ENCODE measurements around the gene SMCO3.
"Not testable (repeated sequence)": the region's sequence is repeated elsewhere in the genome, so short reads cannot be mapped to it uniquely, and the experiment has no call there.

The SMCO3 gene

DNA sequence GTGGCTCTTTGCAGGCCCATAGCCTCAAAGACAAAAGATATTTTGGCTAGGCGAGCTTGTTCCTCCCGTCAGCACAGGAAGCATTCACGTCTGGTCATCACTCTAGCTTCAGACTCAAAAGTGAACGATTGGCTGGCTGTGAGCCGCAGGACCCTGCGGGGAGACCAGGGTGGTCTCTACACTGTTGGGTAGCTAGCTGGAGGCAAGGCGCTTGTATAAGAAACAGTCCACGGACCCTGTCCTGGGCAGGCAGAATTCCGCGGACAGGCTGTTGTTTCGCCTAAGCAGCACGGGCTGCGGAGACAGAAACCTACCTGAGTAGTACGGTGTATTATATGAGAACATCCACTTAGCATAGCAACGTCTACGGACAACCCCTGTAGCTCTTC is 40.3 kb downstream of the SMCO3 start:
- Mint-ChIP-seq H3K27me3 (no peaks in the 10 kb centered on the region), H3K9me3 (no peaks in the 10 kb centered on the region), H3K36me3 (peaks cover 10% of the 10 kb centered on the region), H3K27ac (peak overlapping the region; percentile 89), H3K4me1 (peaks cover 42% of the 10 kb centered on the region), H3K4me3 (peak overlapping the region; percentile 87)
- peak; percentile 2 for ATAC-seq

DNA sequence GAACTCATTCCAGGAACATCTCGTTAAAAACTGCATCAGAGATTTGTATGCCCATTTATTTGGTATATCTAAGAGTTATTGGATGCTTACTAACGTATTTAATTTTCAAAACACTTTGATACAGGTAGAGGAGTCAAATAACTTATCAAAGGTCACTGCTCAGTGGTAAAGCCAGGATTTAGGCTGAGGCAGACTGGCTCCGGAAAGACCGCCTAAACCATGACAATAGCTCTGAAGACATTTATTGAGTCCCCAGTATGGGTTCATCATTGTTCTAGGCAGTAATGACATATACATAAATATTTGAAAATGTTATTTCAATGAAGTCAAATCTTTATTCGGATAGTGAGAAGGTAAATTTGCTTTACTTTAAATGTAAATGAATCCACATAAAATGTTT is 41.0 kb downstream of the SMCO3 start:
- Mint-ChIP-seq H3K4me1 (peaks cover 45% of the 10 kb centered on the region), H3K27ac (no peak overlapping the region), H3K4me3 (no peak overlapping the region), H3K36me3 (peaks cover 13% of the 10 kb centered on the region), H3K9me3 (no peaks in the 10 kb centered on the region), H3K27me3 (no peaks in the 10 kb centered on the region)
- ATAC-seq = no peak

DNA sequence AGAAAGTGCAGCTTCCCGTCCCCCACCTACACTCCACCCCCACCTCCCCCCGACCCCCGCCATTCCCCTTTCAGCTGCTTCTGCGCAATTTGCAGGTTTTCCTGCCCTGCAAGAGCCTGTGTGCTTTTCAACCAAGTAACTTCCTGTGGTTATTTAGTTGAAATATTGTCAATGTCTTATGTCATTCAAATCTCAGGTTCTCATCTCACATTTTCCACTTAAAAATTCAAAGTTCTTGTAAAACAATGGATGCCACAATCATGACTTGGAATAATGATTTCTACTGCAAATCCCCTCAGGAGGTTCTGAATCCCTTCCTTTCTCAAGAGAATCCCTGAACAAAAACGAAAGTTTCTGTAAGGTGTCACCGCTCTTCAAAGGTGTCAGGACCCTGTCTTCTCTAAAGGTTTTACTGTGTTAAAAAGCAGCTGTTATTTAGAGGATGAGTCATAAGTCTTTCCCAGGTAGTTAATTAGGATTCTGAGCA is 42.3 kb downstream of the SMCO3 start:
- Mint-ChIP-seq H3K36me3 (peaks cover 26% of the 10 kb centered on the region), H3K9me3 (no peaks in the 10 kb centered on the region), H3K27ac (peak overlapping the region; percentile 99), H3K4me3 (peak overlapping the region; percentile 65), H3K27me3 (no peaks in the 10 kb centered on the region), H3K4me1 (peaks cover 52% of the 10 kb centered on the region)
- ATAC-seq = no peak

DNA sequence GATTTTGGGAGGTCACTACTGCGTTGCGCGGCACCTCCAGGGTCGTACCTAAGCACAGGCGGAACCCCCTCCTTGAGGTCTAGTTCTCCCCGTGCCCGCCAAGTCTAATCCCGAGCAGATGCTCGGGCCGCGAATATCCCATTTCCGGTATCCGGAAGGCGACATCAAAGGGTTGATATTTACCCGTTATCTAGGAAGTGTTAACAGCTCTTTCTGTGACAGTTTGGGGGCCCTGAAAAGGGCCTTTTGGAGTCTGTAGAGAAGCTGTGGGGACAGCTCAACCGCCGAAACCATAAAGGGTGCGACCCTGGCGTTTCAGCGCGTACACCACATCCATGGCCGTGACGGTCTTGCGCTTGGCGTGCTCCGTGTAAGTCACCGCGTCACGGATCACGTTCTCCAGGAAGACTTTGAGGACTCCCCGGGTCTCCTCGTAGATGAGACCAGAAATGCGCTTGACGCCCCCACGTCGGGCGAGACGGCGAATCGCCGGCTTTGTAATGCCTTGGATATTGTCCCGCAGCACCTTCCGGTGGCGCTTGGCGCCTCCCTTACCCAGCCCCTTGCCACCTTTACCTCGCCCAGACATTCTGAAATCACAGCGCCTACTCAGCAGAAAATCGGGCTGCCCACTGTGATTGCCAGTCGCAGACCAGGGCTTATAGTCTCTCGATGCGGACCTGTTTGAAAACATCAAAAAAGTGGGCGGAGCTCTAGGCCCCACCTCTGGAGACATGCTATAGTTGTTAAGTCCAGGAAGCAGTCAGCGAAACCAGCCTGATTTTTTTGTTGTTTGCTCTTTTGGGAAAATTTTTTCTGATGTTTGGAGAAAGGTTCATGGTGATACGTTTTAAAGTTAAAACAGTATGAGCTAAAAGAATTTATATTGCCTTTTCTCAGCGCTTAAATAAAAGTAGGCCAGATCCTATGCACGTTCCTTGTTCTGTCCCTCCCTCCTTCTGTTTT is 43.2 kb downstream of the SMCO3 start:
- peak; percentile 61 for ATAC-seq
- Mint-ChIP-seq H3K36me3 (peaks cover 35% of the 10 kb centered on the region), H3K27me3 (no peaks in the 10 kb centered on the region), H3K4me3 (peak overlapping the region; percentile 97), H3K27ac (peak overlapping the region; percentile 99), H3K9me3 (peaks cover 3% of the 10 kb centered on the region), H3K4me1 (peaks cover 47% of the 10 kb centered on the region)

DNA sequence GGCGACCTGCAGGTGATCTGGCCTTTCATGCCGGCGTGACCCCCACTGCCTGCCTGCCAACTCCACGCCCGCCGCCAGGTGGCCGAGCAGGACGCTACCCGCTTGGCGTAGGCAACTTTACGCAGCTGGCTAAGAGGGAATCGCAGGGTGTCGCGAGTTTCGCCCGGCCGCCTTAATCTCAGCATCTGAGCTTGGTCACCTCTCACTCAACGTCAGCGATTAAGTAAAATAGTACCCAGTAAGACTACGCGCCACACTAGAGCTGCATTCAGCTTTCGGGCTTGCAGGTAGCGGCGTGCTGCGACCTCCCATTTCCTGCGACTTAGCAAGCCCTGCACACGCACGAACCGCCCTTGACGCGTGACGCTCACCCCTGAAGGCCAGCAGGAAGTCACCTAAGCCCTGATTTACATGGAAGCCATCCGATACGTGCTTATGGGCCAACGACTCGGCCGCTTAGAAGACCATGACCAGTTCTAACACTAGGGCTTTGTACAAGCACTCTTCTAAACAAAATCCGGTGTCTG is 44.0 kb downstream of the SMCO3 start:
- H3K4me3 Mint-ChIP-seq = peak overlapping the region; percentile 97
- H3K9me3 Mint-ChIP-seq = peaks cover 7% of the 10 kb centered on the region
- H3K4me1 Mint-ChIP-seq = peaks cover 40% of the 10 kb centered on the region
- ATAC-seq = peak; percentile 83
- peaks cover 42% of the 10 kb centered on the region for H3K36me3 Mint-ChIP-seq
- H3K27ac Mint-ChIP-seq = peak overlapping the region; percentile 99
- H3K27me3 Mint-ChIP-seq = no peaks in the 10 kb centered on the region

DNA sequence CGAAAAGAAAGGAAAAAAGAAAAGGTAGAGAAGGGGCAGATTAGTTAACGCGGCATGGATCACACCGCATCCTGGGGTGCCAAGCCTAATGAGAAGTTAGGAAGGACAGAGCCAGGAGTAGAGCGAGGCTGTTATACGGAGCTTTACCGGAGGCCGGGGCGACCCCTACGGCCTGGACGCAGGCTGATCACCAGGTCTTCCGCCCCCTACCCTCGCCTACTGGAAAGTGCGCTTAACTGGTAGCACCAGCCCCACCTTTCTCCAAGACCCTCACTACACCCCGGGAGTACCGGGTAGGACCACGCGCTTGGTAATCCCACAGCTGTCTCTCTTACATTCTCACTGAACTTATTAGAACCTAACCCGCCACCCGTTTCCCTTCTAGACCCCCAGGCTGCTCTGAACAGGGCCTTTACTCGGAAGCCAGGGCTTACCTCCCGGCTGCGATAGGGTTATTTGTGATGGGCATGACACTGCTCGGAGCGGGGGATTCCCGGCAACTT is 44.5 kb downstream of the SMCO3 start:
- Mint-ChIP-seq H3K4me1 (peaks cover 35% of the 10 kb centered on the region), H3K4me3 (peak overlapping the region; percentile 97), H3K9me3 (peaks cover 7% of the 10 kb centered on the region), H3K27me3 (no peaks in the 10 kb centered on the region), H3K27ac (peak overlapping the region; percentile 99), H3K36me3 (peaks cover 47% of the 10 kb centered on the region)
- ATAC-seq = peak; percentile 0

DNA sequence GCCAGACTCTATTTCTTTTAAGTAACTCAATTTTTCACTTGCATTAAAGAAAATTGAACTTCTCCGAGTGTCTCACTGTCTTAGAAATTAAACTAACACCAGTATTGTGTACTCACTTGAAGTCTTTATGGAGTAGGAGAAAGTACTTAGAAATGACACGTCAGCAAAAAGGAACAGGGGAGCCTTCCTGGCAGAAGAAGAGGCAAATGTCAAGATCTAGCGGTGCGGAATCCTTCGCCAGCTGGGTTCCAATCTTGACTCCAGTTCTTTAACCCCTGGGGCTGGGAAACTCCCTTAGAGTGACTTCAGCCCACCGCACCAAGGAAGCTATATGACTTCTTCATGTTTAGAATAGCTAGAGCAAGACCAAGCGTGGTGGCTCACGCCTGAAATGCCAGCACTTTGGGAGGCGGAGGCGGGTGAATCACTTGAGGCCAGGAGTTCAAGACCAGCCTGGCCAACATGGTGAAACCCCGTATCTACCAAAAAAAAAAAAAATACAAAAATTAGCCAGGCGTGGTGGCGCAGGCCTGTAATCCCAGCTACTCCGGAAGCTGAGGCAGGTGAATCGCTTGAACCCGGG is 45.1 kb downstream of the SMCO3 start:
- Mint-ChIP-seq H3K36me3 (peaks cover 53% of the 10 kb centered on the region), H3K4me3 (peak overlapping the region; percentile 97), H3K9me3 (peaks cover 8% of the 10 kb centered on the region), H3K27ac (peak overlapping the region; percentile 99), H3K4me1 (peaks cover 35% of the 10 kb centered on the region), H3K27me3 (no peaks in the 10 kb centered on the region)
- no peak for ATAC-seq

DNA sequence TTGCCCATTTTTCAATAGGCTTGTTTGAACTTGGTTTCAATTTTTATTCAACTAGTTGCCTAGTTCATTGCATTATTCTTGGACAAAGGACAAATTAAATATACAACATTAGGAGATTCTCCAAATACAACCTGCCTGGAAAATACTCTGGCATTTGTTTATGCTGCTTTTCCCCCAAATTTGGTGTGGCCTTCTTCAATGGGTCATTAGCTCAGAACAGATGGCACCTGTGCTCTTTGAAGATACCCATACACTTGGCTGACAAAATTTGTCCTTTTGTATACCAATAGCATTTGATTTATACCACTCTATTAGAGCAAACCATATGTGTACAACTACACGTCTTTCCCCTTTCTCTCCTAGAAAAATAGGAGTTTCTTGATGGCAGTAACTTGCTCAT is 46.4 kb downstream of the SMCO3 start:
- Mint-ChIP-seq H3K4me3 (no peak overlapping the region), H3K36me3 (peaks cover 58% of the 10 kb centered on the region), H3K27ac (peak overlapping the region; percentile 46), H3K27me3 (no peaks in the 10 kb centered on the region), H3K9me3 (peaks cover 9% of the 10 kb centered on the region), H3K4me1 (peaks cover 38% of the 10 kb centered on the region)
- no peak for ATAC-seq

DNA sequence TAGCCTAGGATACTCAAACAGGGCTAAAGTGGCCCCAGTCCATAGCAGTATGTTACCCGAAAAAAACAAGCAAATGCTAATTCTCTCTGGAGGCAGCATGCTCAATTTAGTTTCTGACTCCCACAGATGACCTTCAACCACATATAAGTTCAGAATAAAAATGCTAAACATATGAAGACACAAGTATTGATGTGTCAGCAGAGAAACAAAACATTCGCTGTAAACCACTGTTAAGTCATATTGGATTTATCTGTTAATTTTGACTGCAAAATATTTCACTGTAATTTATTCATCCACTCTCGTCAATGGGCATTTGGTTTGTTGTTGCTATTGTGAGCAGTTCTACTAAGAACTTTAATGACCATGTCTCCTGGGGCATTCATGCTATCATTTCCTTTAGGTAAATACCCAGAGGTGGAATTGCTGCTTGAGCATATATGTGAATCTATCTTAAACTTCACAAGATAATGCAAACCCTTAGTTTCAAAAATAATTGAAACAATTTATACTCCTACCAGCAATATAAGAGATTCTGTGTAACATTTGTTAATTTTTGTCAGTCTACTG is 47.2 kb downstream of the SMCO3 start:
- ATAC-seq = no peak
- Mint-ChIP-seq H3K27ac (peak overlapping the region; percentile 46), H3K9me3 (peaks cover 9% of the 10 kb centered on the region), H3K4me3 (no peak overlapping the region), H3K4me1 (peaks cover 33% of the 10 kb centered on the region), H3K27me3 (no peaks in the 10 kb centered on the region), H3K36me3 (peaks cover 66% of the 10 kb centered on the region)

DNA sequence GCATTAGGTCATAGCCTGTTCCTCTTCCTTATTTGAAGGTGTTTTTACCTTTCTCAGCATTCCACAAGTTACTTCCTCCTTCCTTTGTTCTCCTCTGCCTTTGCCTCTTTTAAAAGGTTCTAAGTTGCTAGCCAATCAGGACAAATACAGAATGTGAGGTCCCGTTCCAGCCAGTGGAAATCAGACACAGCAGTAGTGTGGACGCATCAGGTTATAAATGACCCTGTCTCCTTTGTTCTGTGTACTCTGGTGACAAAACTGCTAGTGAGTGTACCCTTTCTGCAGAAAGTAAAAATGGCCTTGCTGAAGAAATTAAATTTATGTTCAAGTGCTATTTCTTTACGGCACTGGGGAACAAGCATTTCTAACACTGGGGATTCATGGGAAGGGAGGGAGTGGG is 48.0 kb downstream of the SMCO3 start:
- H3K27me3 Mint-ChIP-seq, H3K4me3 Mint-ChIP-seq, H3K9me3 Mint-ChIP-seq, ATAC-seq, H3K27ac Mint-ChIP-seq: not testable (repeated sequence)
- peaks cover 74% of the 10 kb centered on the region for H3K36me3 Mint-ChIP-seq
- peaks cover 26% of the 10 kb centered on the region for H3K4me1 Mint-ChIP-seq

DNA sequence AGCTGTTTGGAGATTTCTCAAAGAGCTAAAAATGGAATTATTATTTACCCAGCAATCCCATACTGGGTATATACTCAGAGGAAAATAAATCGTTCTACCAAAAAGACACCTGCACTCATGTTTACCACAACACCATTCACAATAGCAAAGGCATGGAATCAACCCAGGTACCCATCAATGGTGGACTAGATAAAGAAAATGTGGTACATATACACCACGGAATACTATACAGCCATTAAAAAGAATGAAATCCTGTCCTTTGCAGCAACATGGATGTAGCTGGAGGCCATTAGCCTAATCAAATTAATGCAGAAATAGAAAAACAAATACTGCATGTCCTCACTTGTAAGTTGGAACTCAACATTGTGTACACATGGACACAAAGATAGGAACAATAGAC is 48.6 kb downstream of the SMCO3 start:
- Mint-ChIP-seq H3K36me3 (peaks cover 80% of the 10 kb centered on the region), H3K4me3 (no peak overlapping the region), H3K4me1 (peaks cover 23% of the 10 kb centered on the region), H3K9me3 (peaks cover 9% of the 10 kb centered on the region), H3K27me3 (no peaks in the 10 kb centered on the region), H3K27ac (no peak overlapping the region)
- ATAC-seq = no peak

DNA sequence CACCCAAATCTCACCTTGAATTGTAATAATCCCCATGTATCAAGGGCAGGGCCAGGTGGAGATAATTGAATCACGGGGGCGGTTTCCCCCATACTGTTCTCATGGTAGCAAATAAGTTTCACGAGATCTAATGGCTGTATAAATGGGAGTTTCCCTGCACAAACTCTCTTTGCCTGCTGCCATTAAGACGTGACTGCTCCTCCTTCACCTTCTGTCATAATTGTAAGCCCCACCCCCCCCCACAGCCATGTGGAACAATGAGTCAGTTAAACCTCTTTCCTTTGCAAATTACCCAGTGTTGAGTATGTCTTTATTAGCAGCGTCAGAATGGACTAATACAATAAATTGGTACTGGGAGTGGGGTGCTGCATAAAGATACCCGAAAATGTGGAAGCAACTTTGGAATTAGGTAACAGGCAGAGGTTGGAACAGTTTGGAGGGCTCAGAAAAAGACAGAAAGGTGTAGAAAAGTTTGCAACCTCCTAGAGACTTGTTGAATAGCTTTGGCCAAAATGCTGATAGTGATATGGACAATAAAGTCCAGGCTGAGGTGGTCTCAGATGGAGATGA is 54.2 kb downstream of the SMCO3 start:
- not testable (repeated sequence) for H3K9me3 Mint-ChIP-seq, H3K4me3 Mint-ChIP-seq, H3K27me3 Mint-ChIP-seq, H3K27ac Mint-ChIP-seq, ATAC-seq
- Mint-ChIP-seq H3K4me1 (peaks cover 28% of the 10 kb centered on the region), H3K36me3 (peaks cover 72% of the 10 kb centered on the region)

DNA sequence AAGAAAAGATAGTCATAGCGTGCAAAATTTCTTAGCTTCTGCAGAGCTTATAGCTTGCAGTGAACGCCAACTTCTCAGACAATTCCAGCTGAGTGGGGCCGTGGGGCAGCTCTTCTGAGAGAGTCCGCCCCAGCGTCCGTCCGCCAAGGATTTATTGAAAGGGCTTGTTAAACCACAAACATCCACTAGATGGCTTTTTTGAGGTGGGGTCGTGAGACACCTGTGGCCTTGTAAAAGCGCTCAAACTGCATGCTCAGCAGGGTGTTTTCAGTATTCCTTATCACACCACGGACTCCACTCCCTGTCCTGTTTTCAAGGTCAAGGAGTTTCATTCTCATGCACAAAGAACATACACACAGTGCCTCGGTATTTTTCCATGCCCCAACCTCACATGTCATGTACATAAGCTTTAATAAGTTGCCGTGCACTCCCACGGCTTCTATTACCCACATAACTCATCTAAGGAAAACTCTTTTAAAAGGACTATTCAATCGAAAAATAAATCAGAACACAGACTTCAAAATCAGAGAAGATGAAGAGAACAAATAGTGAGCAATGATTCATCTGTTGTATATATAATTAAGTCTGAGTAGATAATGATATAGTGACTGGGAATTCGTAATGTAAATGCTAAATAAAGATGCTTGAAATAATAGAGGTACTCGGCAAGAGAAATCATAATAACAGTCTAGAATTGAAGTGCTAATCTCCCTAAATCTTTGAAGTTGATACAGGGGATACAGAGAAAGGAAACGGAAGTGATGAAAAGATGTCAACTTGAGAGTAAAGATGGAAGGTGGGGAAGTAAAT is 57.4 kb downstream of the SMCO3 start:
- peaks cover 24% of the 10 kb centered on the region for H3K4me1 Mint-ChIP-seq
- peaks cover 54% of the 10 kb centered on the region for H3K36me3 Mint-ChIP-seq

More for the DNA sequence above, 57.4 kb downstream of the SMCO3 start:
- H3K9me3 Mint-ChIP-seq = peaks cover 5% of the 10 kb centered on the region
- H3K27ac Mint-ChIP-seq = no peak overlapping the region
- H3K27me3 Mint-ChIP-seq = no peaks in the 10 kb centered on the region
- ATAC-seq = no peak
- no peak overlapping the region for H3K4me3 Mint-ChIP-seq

Data from stimulated activated memory B cell treated with anti-CD40 and anti-IgM and Interleukin-4, amounts not matched to agents 10 μg/mL and 1 μg/mL and 100 μg/mL, for 72 hours (primary cell).